GM12801 (cell line): ENCODE results near the gene CRYGA.

Experiments
- CTCF ChIP-seq: IDR thresholded peaks from one replicate; pipeline ENCODE4 v1.5.1; 2011; ENCODE audit warnings: control low read depth; ENCODE audit not compliant: insufficient read length; ENCODE audit errors: extremely low read depth

Gene CRYGA

GRCh38 chr2:208153156-208153555 lies 10.2 kb downstream of the CRYGA start:
- TF ChIP-seq CTCF = no peak

- TF ChIP-seq CTCF = no peak
These were observed 12.4 kb downstream of the CRYGA start for GRCh38 chr2:208150956-208151355.

DNA sequence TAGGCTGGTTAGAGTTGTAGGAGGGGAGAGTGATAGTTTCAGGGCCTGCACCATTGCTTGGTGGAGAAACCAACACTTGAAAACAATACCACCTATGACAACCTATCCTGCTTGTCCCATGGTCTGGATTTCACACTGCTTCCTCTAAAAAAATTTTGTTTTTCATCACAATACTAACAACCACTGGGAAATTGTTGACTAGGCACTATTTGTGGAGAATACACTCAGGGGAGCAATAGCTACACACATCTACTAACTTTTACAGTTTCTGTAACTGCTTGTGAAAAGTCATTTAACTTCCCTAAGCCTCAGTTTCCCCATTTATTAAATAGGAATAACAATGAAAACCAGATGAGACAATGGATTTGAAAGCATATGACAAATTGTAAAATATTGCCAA lies 13.3 kb downstream of the CRYGA start:
- no peak for TF ChIP-seq CTCF

- TF ChIP-seq CTCF = no peak
These were observed 14.6 kb downstream of the CRYGA start for GRCh38 chr2:208148803-208149202.

GRCh38 chr2:208147759-208148158 lies 15.6 kb downstream of the CRYGA start:
- no peak for TF ChIP-seq CTCF

GRCh38 chr2:208147008-208147407 lies 16.4 kb downstream of the CRYGA start:
- TF ChIP-seq CTCF = no peak

DNA sequence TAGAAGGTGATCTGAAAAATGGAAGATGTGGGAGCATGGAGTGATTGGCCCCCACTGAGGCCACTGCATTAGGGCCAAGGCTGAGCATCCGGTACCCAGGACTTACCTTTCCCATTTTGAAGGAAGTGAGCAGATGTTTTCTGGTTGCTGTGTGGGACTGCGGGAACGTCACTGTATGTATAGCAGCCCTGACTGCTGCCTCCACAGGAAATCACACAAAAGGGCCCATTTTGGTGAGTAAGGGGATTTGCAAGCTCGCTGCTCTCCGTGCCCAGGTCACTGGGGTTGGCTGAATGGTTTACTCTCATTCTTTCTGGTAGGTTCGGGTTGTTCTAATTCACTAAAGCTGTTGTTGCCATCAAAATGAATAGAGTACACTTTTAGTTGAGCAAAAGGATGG lies 17.4 kb downstream of the CRYGA start, which contains the start of gene CRYGB:
CRYGB (minus strand) TSS at position 153 of the 400 bp plus-strand sequence; CDS start at position 115, 38 bp downstream.
- no peak for TF ChIP-seq CTCF
